Endothelial cell of umbilical vein (primary cell): ENCODE data around the gene SOCS7. TPM values are rescaled to one million over a fixed set of nuclear protein-coding genes. Genes with fewer than 3 reads are reported as not detected.

ENCODE experiments used
- BruUV-seq: library from RNA; stranded (reverse); fragments of 400-500 nt; replicated peaks from 2 replicates; lab custom pipeline; 2021; lab: Mats Ljungman, UMichigan
- CTCF ChIA-PET: fragments of 300-600, 350-600 bp; sonication (Branson Sonifier 250); formaldehyde crosslinking; loops from one replicate; lab custom pipeline; 2021; ENCODE audit warnings: antibody characterized with exemption, inconsistent platforms; lab: Charles Lee
- POLR2A ChIA-PET: fragments of 300-600, 350-600 bp; sonication (Branson Sonifier 250); formaldehyde crosslinking; loops from one replicate; lab custom pipeline; 2021; ENCODE audit warnings: antibody characterized with exemption, inconsistent platforms; lab: Charles Lee
- DNase-seq: peaks from one replicate; pipeline ENCODE4 v3.0.0-alpha.2; 2011; ENCODE audit warnings: low read depth, low spot score
- FAIRE-seq: peaks from 2 replicates; lab custom pipeline; 2011; peaks lifted over from hg19 to GRCh38; lab: Jason Lieb, UNC
- H2AFZ ChIP-seq: 2 replicates; pipeline ENCODE4 v1.6.0; 2012; ENCODE audit warnings: low read depth, low read length, control low read depth, inconsistent platforms
- H3K27ac ChIP-seq: 2 replicates; pipeline ENCODE4 v1.5.1; 2011; ENCODE audit warnings: low read depth, mild to moderate bottlenecking, control low read depth, low read length, moderate library complexity; ENCODE audit not compliant: insufficient read depth
- H3K27me3 ChIP-seq, 2 experiments: 2 replicates each; pipeline versions ENCODE4 v1.6.0 to v1.6.1; 2011; ENCODE audit warnings: low read length in 2 of 2, mixed read lengths in 1 of 2; ENCODE audit not compliant: control insufficient read depth in 2 of 2, insufficient read depth in 2 of 2
- H3K36me3 ChIP-seq, 2 experiments: 2 replicates in 1 of 2; 3 replicates in 1 of 2; pipeline ENCODE4 v1.5.1; 2011; ENCODE audit warnings: low read length in 2 of 2, mild to moderate bottlenecking in 1 of 2, moderate library complexity in 1 of 2; ENCODE audit not compliant: control insufficient read depth in 2 of 2, insufficient read depth in 2 of 2; ENCODE audit errors: extremely low read depth in 1 of 2
- H3K4me1 ChIP-seq: 3 replicates; pipeline ENCODE4 v1.5.1; 2011; ENCODE audit warnings: mild to moderate bottlenecking, low read length; ENCODE audit not compliant: control insufficient read depth, insufficient read depth; ENCODE audit errors: extremely low read depth
- H3K4me2 ChIP-seq: 2 replicates; pipeline ENCODE4 v1.6.1; 2011; ENCODE audit warnings: low read length, control low read depth, mixed read lengths; ENCODE audit not compliant: insufficient read depth
- H3K4me3 ChIP-seq, 3 experiments: fragments of 200-600 bp in 1 of 3; sonication (generic), shearing (Covaris generic) in 1 of 3; replicated peaks in 1 of 3; 2 replicates each; pipeline ENCODE4 v1.5.1; 2011 to 2016; ENCODE audit warnings: control low read depth in 3 of 3, low read length in 3 of 3, mild to moderate bottlenecking in 2 of 3, inconsistent platforms in 1 of 3, low read depth in 1 of 3, moderate library complexity in 1 of 3; ENCODE audit not compliant: insufficient read depth in 1 of 3
- H3K79me2 ChIP-seq: 2 replicates; pipeline ENCODE4 v1.6.0; 2012; ENCODE audit warnings: low read length, inconsistent platforms; ENCODE audit not compliant: control insufficient read depth, insufficient read depth
- H3K9ac ChIP-seq: replicated peaks from 2 replicates; pipeline ENCODE3; 2011; ENCODE audit warnings: low read length, control low read depth; ENCODE audit not compliant: insufficient read depth; ENCODE audit errors: extremely low read depth
- H3K9me1 ChIP-seq: replicated peaks from 3 replicates; pipeline ENCODE4 v1.6.0; 2011; ENCODE audit warnings: mild to moderate bottlenecking, low read length; ENCODE audit not compliant: control insufficient read depth, insufficient read depth; ENCODE audit errors: extremely low read depth
- H3K9me3 ChIP-seq: replicated peaks from 2 replicates; pipeline ENCODE4 v1.5.1; 2012; ENCODE audit warnings: low read length, inconsistent platforms; ENCODE audit not compliant: control insufficient read depth, insufficient read depth
- H4K20me1 ChIP-seq: replicated peaks from 2 replicates; pipeline ENCODE3; 2011; ENCODE audit warnings: mild to moderate bottlenecking, low read length; ENCODE audit not compliant: control insufficient read depth, insufficient read depth; ENCODE audit errors: extremely low read depth
- EZH2 ChIP-seq: IDR thresholded peaks from 2 replicates; pipeline ENCODE4 v1.6.1; 2012; ENCODE audit warnings: borderline replicate concordance, low read depth, mild to moderate bottlenecking, moderate library complexity, low read length, inconsistent platforms; ENCODE audit not compliant: severe bottlenecking
- FOS ChIP-seq: IDR thresholded peaks from 2 replicates; pipeline ENCODE4 v1.6.1; 2011; ENCODE audit warnings: mild to moderate bottlenecking, low read length, moderate library complexity, borderline replicate concordance; ENCODE audit not compliant: insufficient read depth
- GATA2 ChIP-seq: IDR thresholded peaks from 2 replicates; pipeline ENCODE4 v1.7.0; 2011; ENCODE audit warnings: low read depth, mild to moderate bottlenecking, moderate library complexity, mixed read lengths, low read length; ENCODE audit not compliant: insufficient read length, insufficient read depth
- JUN ChIP-seq: IDR thresholded peaks from 2 replicates; pipeline ENCODE4 v1.6.1; 2011; ENCODE audit warnings: borderline replicate concordance, low read depth; ENCODE audit not compliant: insufficient read length, insufficient read depth
- MYC ChIP-seq: IDR thresholded peaks from one replicate; pipeline ENCODE4 v1.6.1; 2011; ENCODE audit warnings: mild to moderate bottlenecking, low read depth, low read length
- POLR2A ChIP-seq: IDR thresholded peaks from 2 replicates; pipeline ENCODE4 v1.6.1; 2012; ENCODE audit warnings: low read depth, mild to moderate bottlenecking, control low read depth, low read length
- POLR2AphosphoS5 ChIP-seq: IDR thresholded peaks from 2 replicates; pipeline ENCODE4 v1.6.1; 2012; ENCODE audit warnings: low read depth, mild to moderate bottlenecking, control low read depth, low read length, moderate library complexity; ENCODE audit not compliant: insufficient read depth
- dilution Hi-C: fragments of 300-500 bp; cut with MboI; formaldehyde crosslinking; loops from one replicate; pipeline ENCODE4 v1.15.0; 2019; ENCODE audit warnings: low sequenced_read_pairs; ENCODE audit not compliant: extremely low pct_ligation_motif_present
- intact Hi-C: fragments of 100-400 bp; cut with micrococcal nuclease; formaldehyde crosslinking; loops from one replicate; pipeline ENCODE4 v1.10.0; 2022
- polyA plus RNA-seq, 4 experiments: library from polyadenylated mRNA; depleted of rRNA in 3 of 4; stranded (reverse) in 3 of 4; unstranded in 1 of 4; fragments of >200 nt; gene quantifications; 2 replicates each; pipeline versions ENCODE4 v1.2.1 to v1.2.3, GENCODE V29; 2011 to 2012; ENCODE audit warnings: missing spikeins in 1 of 4
- total RNA-seq: library from RNA; stranded (reverse); gene quantifications from 2 replicates; pipeline ENCODE4 v1.2.3, GENCODE V29; 2021
- TF ChIP-seq, protein P1 (sequence below): IDR thresholded peaks from 2 replicates; pipeline ENCODE4 v1.6.1; 2011; ENCODE audit not compliant: insufficient read depth, insufficient read length
- TF ChIP-seq, protein P2 (sequence below), 2 donors: IDR thresholded peaks; 1 replicate in 1 of 2; 2 replicates in 1 of 2; pipeline ENCODE4 v1.5.1; 2011; ENCODE audit warnings: low read length in 2 of 2, mild to moderate bottlenecking in 2 of 2, moderate library complexity in 2 of 2, control low read depth in 1 of 2, inconsistent platforms in 1 of 2, low read depth in 1 of 2; ENCODE audit not compliant: insufficient read depth in 1 of 2; ENCODE audit errors: extremely low read depth in 1 of 2

The SOCS7 gene
- total and polyA plus RNA-seq, 2 donors (not counting 3 experiments of a cell fraction or from before 2014, with no cell fraction given), result 5.9 to 10.4 TPM

DNA sequence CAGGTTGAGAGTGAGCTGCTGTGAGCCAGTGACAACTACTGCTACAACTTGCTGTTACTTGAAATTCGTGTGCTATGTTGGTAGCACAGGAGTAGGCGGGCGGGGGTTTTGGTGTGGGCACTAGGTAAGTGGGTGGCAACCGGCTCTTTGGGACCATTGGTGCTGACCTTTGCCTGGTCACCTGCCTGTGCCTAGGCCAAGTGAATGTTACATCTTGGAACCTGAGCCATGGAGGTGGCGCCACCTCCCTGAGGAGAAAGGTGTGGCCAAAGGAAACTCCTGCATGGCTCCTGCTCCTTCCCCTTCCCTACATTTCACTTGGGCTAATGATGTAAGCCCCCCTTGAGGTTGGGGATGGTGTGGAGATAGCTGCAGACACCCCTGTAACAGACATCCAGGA lies 51.3 kb downstream of the SOCS7 start:
- no peaks in the 10 kb centered on the region for H3K9me1 ChIP-seq
- H3K4me3 ChIP-seq, result no peak overlapping the region
- H3K79me2 ChIP-seq, result no peaks in the 10 kb centered on the region
- H3K9me3 ChIP-seq, result no peaks in the 10 kb centered on the region
- CTCF ChIA-PET, result interaction anchor here (1.3 to 2.4 kb wide), 3 partner anchors 12 to 54 kb away, joined by 4 to 14 read pairs (median 9); partner anchors contain the start of gene SOCS7
- DNase-seq, result no peak
- TF ChIP-seq FOS (no peak), JUN (no peak), POLR2A (no peak), MYC (no peak), EZH2 (no peak), GATA2 (no peak), POLR2AphosphoS5 (no peak)
- TF ChIP-seq, protein P1, sequence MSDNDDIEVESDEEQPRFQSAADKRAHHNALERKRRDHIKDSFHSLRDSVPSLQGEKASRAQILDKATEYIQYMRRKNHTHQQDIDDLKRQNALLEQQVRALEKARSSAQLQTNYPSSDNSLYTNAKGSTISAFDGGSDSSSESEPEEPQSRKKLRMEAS, result no peak
- TF ChIP-seq, protein P2, sequence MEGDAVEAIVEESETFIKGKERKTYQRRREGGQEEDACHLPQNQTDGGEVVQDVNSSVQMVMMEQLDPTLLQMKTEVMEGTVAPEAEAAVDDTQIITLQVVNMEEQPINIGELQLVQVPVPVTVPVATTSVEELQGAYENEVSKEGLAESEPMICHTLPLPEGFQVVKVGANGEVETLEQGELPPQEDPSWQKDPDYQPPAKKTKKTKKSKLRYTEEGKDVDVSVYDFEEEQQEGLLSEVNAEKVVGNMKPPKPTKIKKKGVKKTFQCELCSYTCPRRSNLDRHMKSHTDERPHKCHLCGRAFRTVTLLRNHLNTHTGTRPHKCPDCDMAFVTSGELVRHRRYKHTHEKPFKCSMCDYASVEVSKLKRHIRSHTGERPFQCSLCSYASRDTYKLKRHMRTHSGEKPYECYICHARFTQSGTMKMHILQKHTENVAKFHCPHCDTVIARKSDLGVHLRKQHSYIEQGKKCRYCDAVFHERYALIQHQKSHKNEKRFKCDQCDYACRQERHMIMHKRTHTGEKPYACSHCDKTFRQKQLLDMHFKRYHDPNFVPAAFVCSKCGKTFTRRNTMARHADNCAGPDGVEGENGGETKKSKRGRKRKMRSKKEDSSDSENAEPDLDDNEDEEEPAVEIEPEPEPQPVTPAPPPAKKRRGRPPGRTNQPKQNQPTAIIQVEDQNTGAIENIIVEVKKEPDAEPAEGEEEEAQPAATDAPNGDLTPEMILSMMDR (IDR thresholded peaks at IDR 0.05; ENCODE audit: extremely low read depth in 1 of 2, insufficient read depth in 1 of 2, low read depth in 1 of 2, low read length in 2 of 2), result no peak
- no peak overlapping the region for H3K27ac ChIP-seq
- POLR2A ChIA-PET, result no interaction called here
- peaks cover 0 to 2% of the 10 kb centered on the region in 2 experiments for H3K36me3 ChIP-seq
- H3K4me1 ChIP-seq, result no peaks in the 10 kb centered on the region
- H3K9ac ChIP-seq, result no peak overlapping the region
- no TSS peak for BruUV-seq
- no peak overlapping the region for H3K4me2 ChIP-seq
- dilution Hi-C loops (no loop called here), intact Hi-C loops (no loop called here)
- no peak overlapping the region for H2AFZ ChIP-seq
- no peaks in the 10 kb centered on the region for H3K27me3 ChIP-seq
- no peaks in the 10 kb centered on the region for H4K20me1 ChIP-seq
- no peak for FAIRE-seq
